RCC 7860 (cell line): ENCODE measurements around the gene RSPH1.

Experiments used
- DNase-seq: peaks from one replicate; pipeline ENCODE4 v3.0.0-alpha.2; 2015; ENCODE audit warnings: low spot score
- FAIRE-seq: peaks from 2 replicates; lab custom pipeline; 2012; peaks lifted over from hg19 to GRCh38; lab: Jason Lieb, UNC

RSPH1 gene

GRCh38 chr21:42433946-42434551 is 62.0 kb downstream of the RSPH1 start:
- DNase-seq (no peak), FAIRE-seq (no peak)

GRCh38 chr21:42432695-42433094 is 63.3 kb downstream of the RSPH1 start:
- DNase-seq (no peak), FAIRE-seq (no peak)

- no peak for DNase-seq
- FAIRE-seq = no peak
Measured at GRCh38 chr21:42431196-42431595, 64.8 kb downstream of the RSPH1 start.

GRCh38 chr21:42430521-42430920 is 65.5 kb downstream of the RSPH1 start:
- FAIRE-seq (no peak), DNase-seq (no peak)

- no peak for FAIRE-seq
- DNase-seq = no peak
Measured at GRCh38 chr21:42429856-42430255, 66.2 kb downstream of the RSPH1 start.

GRCh38 chr21:42429021-42429420 is 67.0 kb downstream of the RSPH1 start:
- no peak for DNase-seq
- no peak for FAIRE-seq

- DNase-seq (no peak), FAIRE-seq (no peak)
Measured at GRCh38 chr21:42427809-42428419, 68.1 kb downstream of the RSPH1 start.

GRCh38 chr21:42426876-42427480 is 69.0 kb downstream of the RSPH1 start:
- FAIRE-seq (no peak), DNase-seq (no peak)

- DNase-seq (no peak), FAIRE-seq (no peak)
Measured at GRCh38 chr21:42426424-42426823, 69.6 kb downstream of the RSPH1 start.

GRCh38 chr21:42425591-42425990 is 70.4 kb downstream of the RSPH1 start:
- FAIRE-seq (no peak), DNase-seq (no peak)

- DNase-seq (no peak), FAIRE-seq (no peak)
Measured at GRCh38 chr21:42424914-42425541, 71.0 kb downstream of the RSPH1 start.

GRCh38 chr21:42423685-42424084 is 72.3 kb downstream of the RSPH1 start:
- DNase-seq (no peak), FAIRE-seq (no peak)

GRCh38 chr21:42423197-42423675 is 72.8 kb downstream of the RSPH1 start:
- DNase-seq (no peak), FAIRE-seq (no peak)
